Measurements from ENCODE around the gene CRTC1.
"Not testable (repeated sequence)": the region's sequence is repeated elsewhere in the genome, so short reads cannot be mapped to it uniquely, and the experiment has no call there.

CRTC1 gene

GRCh38 chr19:18730885-18731513, 47.5 kb downstream of the CRTC1 start:
- no peak for DNase-seq (ENCODE audit: low spot score)

DNA sequence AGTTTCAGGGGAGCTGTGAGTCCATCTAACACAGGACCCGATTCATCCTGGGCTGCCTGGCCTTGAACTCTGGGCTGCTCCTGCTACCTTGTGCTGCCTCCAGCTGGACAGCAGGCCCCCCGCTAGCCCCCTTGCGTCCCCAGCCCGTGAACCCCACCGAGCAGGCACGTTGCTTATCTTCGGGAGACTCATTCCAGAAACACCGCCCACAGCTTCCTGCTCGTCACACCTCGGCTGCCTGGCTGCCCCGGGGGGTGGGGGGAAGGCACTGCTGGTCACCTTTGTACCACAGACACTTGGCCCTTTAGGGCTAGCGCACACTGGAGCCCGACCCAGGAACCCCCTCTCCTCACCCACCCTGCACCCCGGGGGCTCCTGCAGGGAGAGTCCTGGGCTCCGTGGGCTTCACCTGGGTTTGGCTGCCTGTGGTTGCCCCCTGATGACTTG, 48.1 kb downstream of the CRTC1 start:
- no peak for DNase-seq (ENCODE audit: low spot score)

DNA sequence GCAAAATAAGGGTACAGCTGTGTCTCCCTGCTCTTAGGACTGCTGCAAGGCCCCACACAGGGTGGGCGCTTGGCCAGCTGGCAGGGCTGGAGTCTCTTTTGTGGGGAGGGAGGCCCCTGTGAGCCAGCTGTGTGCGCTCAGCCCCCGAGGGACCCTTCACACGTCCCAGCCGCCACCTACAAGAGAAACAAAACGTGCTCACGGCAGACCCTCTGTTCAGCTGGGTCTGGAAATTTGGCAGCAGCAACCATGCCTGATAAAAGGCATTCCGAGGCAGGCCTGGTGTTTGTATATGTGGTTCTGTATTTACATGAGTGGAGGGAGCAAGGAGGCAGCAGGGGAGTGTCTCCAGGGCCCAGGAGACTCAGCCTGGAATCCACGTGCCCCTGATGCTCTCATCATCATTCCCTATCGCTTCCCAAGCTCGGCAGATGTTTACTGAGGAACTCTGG, 49.7 kb downstream of the CRTC1 start:
- DNase-seq (ENCODE audit: low spot score) = no peak

- DNase-seq (ENCODE audit: low spot score) = not testable (repeated sequence)
Measured at GRCh38 chr19:18733762-18734332, 50.4 kb downstream of the CRTC1 start.

- DNase-seq (ENCODE audit: low spot score) = no peak
Measured at GRCh38 chr19:18735324-18735723, 51.8 kb downstream of the CRTC1 start.

- no peak for DNase-seq (ENCODE audit: low spot score)
Measured at GRCh38 chr19:18735752-18736151, 52.3 kb downstream of the CRTC1 start.

DNA sequence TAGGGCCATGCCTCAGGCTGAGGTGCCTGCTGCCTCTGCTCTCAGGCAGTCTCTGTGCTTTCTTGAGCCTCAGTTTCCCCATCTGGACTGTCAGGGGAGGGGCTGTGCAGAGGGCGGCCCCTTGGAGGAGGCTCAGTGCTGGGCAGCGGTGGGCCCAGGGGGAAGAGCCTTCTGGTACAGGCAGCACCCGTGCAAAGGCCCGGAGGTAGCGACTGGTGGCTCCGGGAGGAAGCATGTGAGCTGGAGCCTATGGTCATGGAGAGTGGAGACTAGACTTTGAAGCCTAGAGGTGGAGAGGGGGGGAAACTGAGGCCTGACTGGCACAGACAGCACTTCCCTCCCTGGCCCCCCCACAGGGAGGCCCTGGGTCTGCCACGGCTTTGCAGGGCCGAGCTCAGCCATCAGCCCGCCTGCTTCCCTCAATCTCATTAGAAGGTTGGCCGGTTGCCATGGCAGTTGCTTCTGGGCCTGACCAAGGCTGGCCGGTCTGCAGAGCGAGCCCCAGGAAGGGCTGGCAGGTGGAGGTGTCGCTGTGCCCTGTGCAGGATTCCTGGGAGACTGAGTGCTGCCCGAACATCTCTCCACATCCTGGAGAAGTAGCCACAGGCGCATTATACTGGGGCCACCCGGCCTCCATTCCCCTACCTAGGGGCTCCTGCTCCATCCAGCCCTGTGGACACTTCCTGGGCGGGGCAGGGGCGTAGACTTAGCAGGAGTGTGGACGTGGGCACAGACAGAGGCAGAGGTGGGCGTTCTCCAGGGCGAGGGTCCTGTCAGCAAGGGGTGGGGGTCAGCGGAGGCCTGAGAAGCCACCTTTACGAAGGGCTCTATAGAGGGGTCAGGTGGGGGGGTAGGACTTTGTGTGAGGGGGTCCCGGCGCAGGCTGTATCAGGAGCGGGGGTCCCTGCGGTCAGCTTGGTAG, 53.2 kb downstream of the CRTC1 start:
- DNase-seq (ENCODE audit: low spot score) = no peak

DNA sequence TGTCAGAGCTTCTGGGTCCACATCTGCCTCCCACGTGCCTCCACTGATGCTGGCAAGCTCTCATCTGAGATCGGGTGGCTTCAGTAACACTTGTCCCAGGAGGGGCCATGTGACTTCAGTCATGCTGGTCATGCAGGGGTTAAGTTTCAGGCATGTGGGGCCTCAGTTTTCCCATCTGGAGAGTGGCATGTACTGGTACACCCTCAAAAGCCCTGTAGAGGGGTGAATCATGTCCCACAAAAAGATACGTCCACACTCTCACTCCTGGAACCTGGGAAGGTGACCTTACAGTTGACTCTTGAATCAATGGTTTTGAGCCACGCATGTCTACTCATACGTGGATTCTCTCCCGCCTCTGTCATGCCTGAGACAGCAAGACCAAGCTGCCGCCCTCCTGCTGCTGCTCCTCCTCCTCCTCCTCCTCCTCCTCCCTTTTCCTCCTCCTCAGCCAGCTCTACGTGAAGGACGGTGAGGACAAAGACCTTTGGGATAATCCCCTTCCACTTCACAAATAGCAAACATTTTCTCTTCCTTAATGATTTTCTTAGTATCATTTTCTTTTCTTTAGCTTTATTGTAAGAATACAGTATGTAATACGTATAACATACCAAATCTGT, 54.0 kb downstream of the CRTC1 start:
- DNase-seq (ENCODE audit: low spot score) = no peak

GRCh38 chr19:18737954-18738351, 54.5 kb downstream of the CRTC1 start:
- no peak for DNase-seq (ENCODE audit: low spot score)

DNA sequence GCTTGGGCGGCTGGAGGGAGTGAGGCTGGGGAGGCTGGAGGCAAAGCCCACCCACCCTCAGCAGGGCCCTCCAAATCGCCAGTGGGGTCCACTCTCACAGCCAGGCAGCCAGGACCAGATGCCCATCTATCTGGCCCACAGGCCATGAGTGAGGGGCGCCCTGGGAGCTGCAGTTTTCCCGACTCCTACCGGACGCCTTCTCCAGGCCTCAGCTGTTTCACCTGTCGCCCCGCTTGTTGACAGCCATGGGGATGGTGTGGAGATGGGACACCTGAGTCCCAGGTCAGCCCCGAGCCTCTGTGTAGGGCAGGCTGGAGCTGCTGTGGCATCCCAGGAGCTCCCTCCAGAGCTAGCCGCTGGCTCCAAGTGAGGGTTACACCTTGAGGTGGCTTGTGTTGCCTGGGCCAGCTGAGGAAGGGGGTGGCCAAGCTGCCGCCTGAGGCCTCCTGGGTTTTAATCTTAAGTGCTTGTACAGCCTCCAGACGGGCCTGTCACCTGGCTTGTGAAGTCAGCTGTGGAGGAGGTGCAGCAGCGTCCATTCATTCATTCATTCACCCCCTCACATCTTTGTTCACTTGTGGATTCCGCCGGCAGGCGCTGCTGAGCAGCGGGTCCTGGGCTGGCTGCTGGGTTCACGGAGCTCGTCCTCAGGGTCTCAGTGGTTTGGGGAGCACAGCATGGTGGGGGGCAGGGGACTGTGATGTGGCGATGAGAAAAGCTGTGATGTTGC, 55.6 kb downstream of the CRTC1 start:
- DNase-seq (ENCODE audit: low spot score) = no peak

GRCh38 chr19:18741124-18742121, 57.9 kb downstream of the CRTC1 start:
- DNase-seq (ENCODE audit: low spot score) = peak; percentile 50

DNA sequence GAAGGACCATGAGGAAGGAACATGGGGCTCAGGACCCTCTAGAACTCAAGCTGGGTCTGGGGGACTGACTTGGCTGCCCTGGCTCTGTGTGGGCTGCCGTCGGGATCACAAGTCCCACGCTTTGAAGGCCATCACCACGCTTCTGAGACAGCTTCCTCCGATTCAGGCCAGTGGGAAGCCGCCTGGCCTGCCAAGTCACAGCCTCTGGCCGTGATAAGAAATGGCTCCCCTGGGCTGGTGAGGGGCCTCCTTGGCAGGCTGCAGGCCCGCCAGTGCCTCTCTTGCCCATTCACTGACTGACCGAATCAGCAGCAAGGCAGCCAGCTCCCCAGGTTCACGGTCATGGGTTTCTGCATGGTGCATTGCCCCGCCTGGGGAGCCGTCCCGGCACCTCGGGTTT, 58.8 kb downstream of the CRTC1 start:
- no peak for DNase-seq (ENCODE audit: low spot score)

DNA sequence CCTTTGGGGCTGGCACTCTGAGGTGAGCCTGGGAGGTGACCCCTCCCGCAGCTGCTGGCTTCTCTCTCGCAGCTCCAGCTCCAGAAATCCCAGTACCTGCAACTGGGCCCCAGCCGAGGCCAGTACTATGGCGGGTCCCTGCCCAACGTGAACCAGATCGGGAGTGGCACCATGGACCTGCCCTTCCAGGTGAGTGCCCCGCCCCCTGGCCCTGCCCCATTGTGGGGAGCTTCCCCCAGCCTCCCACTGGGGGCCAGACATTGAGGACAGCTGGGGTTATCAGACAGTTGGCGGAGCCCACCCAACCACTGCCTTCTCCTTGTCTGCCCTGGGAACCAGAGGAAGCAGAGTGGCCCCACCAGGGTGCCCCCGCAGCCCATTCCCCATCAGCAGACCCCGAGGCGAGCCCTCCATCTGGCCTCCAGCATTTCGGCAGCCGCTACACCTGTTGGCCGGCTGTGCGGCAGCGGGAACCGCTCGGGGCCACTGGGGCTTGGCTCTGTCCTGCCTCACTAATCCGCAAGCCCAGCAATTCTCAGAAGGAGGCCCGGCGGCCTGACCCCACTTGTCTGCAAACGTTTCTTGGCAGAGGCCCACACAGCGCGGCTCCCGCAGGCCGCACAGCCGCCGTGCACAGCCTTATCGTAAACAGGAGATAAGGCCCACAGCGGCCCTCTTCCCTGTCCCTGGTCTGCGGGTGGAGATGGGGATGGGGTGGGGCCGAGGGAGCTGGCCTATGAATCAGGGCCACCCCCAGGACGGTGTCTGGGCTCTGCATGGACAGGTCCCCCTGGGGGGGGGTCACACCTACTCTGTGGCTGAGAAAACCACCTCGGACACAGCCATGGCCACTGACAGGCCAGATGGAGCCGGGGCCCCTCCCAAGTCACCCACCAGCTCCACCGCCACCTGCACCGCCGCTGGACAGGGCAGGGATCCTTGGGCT, 59.6 kb downstream of the CRTC1 start:
- peak; percentile 61 for DNase-seq (ENCODE audit: low spot score)

DNA sequence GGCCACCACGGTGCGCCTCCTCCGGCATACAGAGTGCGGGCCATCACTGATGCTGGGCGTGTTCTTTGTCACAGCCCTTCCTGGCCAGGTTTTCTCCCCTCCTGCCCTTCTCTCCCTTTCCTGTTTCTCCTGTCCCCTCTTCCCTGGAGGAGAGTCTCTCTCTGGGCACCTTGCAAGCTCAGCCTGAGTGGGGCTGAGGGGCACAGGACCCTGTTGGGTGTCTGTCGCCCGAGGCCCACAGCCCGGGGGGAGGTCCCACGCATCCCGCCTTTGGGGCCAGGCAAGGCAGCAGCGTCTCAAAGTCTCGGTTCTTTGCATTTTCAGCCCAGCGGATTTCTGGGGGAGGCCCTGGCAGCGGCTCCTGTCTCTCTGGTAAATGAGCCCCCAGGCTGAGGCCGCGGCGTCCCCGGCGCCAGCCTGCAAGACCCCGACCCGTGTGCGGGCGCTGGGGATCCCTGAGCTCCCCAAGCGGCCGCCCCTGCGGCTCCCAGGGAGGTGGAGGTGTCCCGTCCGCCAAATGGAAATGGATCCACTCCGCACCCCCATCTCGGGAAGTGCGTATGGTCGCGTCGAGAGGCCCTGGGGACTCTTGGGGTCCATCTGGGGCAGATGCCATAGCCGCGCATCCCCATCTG, 60.4 kb downstream of the CRTC1 start:
- no peak for DNase-seq (ENCODE audit: low spot score)

DNA sequence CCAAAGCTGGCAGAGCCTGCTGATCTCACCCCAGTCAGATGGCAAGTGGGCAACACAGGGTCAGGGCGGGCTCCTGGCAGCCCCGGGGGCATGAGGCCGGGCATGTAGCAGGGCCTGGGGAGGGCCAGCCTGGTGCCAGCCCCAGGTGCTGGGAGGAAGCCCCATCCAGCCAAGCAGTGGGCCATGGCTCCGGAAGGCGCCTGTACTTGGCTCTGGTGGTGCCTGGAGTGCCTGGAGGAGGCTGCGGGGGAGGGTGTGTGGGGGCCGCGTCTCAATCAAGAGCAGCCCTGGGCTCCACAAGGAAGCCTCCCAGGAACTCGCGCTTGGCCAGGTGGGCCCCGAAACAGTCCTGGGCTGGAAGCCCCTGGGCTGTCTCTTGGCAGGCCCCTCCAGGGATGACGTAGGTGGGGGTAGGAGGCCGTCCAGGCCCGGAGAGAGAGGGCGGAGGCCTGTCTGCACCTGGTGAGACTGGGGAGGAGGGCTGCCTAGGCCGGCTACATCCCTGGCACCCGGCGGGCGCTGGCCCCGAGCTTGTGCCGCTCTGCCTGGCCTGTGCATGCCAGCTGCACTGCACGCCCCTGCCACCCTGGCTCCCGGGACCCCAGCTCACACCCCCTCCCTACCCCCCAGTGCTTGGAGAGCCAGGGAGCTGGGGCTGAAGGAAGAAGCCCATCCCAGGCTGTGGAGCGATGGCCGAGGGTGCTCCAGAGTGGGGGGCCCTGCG, 61.7 kb downstream of the CRTC1 start:
- no peak for DNase-seq (ENCODE audit: low spot score)

- no peak for DNase-seq (ENCODE audit: low spot score)
Measured at GRCh38 chr19:18745931-18746330, 62.5 kb downstream of the CRTC1 start.

DNA sequence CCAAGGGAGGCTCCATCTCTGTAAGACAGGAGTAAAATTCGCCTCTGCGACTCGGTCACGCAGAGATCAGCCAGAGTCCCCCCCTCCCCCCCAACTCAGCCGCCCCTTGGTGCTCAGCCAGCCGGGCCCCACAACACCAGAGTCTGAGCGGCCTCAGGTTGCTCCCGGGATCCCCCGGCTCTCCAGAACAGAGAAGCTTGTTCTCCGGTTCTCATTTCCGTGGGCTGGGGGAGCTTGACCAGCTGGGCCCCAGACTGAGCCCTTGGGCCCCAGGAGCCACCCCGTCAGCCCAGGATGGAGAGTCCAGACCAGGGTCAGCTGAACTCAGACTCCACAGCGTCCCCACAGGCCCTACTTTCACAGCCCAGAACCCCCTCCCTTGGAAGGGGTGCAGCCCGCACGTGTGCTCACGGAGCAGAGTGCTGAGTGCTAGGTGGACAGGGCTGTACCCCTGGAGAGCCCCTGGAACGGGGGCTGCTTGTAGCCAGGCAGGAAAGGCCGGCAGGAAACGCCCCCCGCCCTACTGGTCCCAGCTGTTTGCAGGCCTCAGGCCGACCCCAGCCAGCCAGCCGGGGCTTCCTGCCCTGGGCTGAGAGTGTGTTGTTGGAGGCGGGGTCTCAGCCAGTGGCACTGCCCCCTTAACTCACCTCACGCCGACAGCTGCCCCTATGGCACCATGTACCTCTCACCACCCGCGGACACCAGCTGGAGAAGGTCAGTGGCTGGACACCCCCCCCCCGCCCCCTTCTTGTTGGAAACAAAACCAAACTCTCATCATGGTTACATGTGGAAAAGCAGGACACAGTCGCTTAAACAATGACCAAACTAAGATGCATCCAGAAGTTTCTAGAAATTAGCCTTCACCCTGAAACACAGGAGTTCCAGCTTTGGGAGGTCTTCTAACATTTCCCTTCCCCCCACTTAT, 63.2 kb downstream of the CRTC1 start:
- no peak for DNase-seq (ENCODE audit: low spot score)
